GM18861 (cell line): Measurements from ENCODE around the gene STAB2.

ENCODE experiments used
- ATAC-seq: cut with Tn5 transposase; IDR thresholded peaks from one replicate; pipeline ENCODE4 v1.9.1; 2021; ENCODE audit not compliant: unreplicated experiment

STAB2 gene

DNA sequence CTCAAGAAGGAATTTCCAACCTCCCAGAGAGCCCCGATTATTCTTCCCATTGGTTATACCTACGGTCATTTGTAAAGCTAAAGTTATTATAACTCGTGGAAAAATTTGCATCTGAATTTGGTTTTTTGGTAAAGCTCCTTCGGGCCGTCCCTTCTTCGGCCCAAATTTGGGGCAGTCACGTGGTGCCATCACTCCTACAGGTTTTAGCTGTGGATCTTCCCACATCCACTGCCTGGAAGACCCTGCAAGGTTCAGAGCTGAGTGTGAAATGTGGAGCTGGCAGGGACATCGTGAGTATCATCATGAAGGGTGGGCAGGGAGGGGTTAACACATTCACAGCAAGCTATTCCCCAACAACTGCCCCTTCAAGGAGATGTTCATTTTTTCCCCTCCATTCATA lies 148.2 kb downstream of the STAB2 start:
- ATAC-seq: no peak

- ATAC-seq: no peak
These were observed 149.5 kb downstream of the STAB2 start for GRCh38 chr12:103736572-103736971.

- ATAC-seq: no peak
These were observed 150.8 kb downstream of the STAB2 start for GRCh38 chr12:103737881-103738280.

DNA sequence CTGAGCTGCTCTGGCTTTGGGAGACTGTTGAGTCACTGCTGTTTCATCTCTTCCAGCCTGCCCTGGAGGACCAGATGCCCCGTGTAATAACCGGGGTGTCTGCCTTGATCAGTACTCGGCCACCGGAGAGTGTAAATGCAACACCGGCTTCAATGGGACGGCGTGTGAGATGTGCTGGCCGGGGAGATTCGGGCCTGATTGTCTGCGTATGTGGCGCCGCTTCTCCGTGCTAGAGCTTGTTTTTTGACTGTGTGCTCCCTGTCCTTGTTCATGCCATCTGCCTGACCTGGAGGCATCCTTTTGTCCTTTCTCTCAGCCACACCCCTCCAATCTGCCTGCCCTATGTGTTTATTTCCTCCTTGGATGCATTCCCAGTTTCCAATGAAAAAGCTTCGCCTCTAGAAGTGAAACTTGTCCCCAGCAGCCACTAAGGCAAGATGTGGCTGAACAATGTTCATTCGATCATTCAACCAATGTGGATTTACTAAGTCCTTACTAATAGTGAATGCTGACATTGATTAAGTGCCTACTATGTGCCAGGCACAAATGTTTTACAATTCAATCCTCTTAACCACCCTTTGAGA lies 155.4 kb downstream of the STAB2 start:
- no peak for ATAC-seq

- ATAC-seq: no peak
These were observed 156.7 kb downstream of the STAB2 start for GRCh38 chr12:103743788-103744187.

DNA sequence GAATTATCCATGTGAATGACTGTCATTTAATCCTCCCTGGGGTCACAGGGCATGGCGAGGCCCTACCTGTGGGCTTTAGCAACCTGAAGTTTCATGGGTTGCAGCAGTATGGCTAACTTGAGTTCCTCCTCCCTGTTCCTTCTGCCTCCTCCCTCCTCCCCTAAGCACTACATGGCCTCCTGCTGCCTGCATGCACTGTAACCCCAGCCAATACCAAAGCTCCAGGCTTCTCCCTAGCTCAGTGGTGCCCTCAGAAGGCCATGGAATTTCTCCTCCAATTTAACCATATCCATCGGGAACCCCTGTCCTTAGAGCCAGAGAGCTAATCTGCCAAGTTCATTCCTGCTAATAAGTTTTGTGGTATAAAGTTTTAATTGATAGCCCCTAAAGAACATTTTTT lies 158.9 kb downstream of the STAB2 start:
- no peak for ATAC-seq

GRCh38 chr12:103748002-103748401 lies 160.9 kb downstream of the STAB2 start:
- ATAC-seq: no peak

DNA sequence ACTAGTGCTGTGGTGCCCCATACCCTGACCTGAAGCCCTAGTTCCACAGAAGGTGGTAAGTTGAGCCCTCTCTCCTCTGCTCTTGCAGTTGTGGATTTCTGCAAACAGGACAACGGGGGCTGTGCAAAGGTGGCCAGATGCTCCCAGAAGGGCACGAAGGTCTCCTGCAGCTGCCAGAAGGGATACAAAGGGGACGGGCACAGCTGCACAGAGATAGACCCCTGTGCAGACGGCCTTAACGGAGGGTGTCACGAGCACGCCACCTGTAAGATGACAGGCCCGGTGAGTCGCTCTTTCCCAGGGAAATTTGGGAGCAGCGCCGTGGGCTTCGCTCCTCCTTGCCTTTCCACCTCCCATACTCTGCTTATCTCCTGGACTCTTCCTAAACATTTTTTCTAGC lies 161.8 kb downstream of the STAB2 start:
- no peak for ATAC-seq

- ATAC-seq: no peak
These were observed 164.1 kb downstream of the STAB2 start for GRCh38 chr12:103751171-103751570.

- ATAC-seq: no peak
These were observed 164.5 kb downstream of the STAB2 start for GRCh38 chr12:103751600-103751999.

- ATAC-seq: no peak
These were observed 168.4 kb downstream of the STAB2 start for GRCh38 chr12:103755425-103755824.

DNA sequence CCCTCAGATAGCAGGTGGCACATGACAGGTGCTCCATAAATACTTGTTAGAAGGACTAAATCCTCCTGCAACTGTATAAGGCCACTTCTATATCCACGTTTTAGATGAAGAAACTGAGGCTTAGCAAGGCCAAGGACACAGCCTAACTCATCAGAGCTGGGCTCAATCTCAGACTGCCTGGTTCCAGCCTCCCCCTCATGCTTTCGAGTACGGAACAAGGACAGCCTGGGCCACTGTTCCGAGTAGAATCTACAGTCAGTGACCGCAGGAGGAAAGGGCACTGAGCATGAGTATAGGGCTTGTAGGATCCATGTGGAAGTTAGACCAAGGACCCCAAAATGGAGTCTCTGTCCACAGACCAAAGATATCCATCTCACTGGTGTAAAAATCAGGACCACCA lies 169.4 kb downstream of the STAB2 start:
- no peak for ATAC-seq

GRCh38 chr12:103757248-103757647 lies 170.2 kb downstream of the STAB2 start:
- no peak for ATAC-seq

DNA sequence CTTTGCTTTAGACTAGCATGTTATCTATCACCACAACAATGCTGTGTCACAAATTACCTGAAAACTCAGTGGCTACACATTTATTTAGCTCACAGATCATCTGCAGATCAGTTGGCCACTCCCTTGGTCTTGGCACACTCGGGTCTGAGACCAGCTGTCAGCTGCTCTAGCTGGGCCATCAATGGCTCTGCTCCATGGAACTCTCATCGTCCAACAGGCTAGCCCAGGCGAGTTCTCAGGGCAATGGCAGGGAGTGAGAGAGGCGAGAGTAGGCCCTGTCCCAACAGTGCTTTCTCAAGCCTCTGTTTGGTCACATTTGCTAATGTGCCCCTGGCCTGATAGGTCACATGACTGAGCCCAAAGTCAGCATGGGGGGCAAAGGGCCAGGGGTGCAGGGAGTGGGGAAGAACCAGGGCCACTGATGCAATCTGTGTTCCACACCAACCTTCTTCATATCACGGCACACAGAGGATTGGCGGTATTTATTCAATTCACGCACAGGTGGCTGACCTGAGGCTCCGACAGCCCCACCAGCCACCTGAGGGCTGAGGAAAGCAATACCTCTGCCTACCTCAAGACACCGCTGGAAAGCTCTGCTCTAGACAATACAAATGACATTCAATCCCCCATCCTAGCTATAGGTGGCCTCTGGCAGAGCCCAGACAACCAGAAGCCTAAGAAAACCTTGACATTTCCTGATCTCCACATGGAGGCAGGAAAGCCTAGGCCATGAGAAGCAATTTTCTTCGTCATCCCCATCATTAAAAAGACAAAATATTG lies 171.4 kb downstream of the STAB2 start:
- no peak for ATAC-seq

DNA sequence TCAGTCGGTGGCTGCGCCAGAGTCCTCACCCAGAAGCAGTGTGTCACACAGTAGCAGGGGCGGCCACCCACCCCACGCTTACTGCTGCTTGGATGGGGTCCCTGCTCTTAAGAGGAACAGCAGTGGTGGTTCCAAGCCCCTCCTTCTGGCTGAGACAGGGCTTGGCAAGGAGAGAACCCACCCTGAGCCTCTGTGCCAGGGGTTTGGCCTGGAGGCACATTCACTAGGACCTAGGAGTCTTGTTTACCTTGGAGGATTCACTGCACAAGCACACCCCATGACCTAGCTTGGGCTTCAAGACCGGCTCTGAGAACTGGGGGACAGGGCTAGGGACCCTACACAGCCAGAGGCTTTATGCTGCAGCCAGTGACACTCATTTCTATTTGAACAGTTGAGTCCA lies 175.4 kb downstream of the STAB2 start:
- no peak for ATAC-seq

- ATAC-seq: no peak
These were observed 178.2 kb downstream of the STAB2 start for GRCh38 chr12:103765322-103765721.

- no peak for ATAC-seq
These were observed 179.0 kb downstream of the STAB2 start for GRCh38 chr12:103766028-103766427.

DNA sequence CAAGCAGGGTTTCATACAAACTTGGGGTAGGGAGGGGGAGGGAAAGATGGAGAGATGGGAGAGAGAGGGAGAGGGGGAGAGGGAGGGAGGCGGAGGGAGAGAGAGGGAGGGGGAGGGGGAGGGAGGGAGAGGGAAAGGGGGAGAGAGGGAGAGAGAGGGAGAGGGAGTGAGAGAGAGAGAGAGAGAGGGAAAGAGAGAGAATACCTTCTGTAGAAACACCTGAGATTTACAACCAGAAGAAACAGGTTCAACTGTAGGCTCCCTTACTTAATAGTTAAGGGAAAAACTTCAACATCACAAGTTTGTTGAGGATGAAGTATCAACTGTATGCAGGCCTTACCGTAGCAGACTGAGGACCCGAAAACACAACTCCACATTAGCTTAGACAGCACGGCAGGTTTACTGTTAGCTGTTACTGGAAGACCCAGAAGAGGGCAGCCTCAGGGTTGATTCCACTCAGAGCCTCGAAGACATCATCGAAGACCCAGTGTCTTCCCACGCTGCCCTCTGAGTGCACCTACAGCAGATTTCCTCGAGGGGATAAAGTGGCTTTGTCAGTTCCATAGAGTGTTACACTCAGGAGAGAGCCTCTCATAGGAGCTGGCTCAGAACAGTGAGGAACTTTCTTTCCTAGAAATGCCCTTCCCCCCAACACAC lies 181.5 kb downstream of the STAB2 start:
- ATAC-seq: no peak

GRCh38 chr12:103769240-103769945 lies 182.3 kb downstream of the STAB2 start:
- no peak for ATAC-seq

- no peak for ATAC-seq
These were observed 184.4 kb downstream of the STAB2 start for GRCh38 chr12:103771466-103771865.

- no peak for ATAC-seq
These were observed 185.5 kb downstream of the STAB2 start for GRCh38 chr12:103772367-103773108.
